Subcutaneous abdominal adipose tissue (tissue), 5 donors: ENCODE results near the gene CHST9.

Experiments used
- H3K27ac ChIP-seq: one replicate; pipeline ENCODE4 v1.7.0; 2013; ENCODE audit warnings: low read depth, mild to moderate bottlenecking, inconsistent platforms, low read length, moderate library complexity
- H3K27me3 ChIP-seq, 5 donors: one replicate each; pipeline ENCODE4 v1.7.0; 2013; ENCODE audit warnings: low read length in 5 of 5, inconsistent platforms in 1 of 5; ENCODE audit not compliant: control insufficient read depth in 5 of 5, insufficient read depth in 4 of 5
- H3K36me3 ChIP-seq, 5 donors: one replicate each; pipeline ENCODE4 v1.7.0; 2013; ENCODE audit warnings: low read length in 5 of 5; ENCODE audit not compliant: control insufficient read depth in 5 of 5, insufficient read depth in 5 of 5
- H3K4me1 ChIP-seq, 5 donors: one replicate each; pipeline ENCODE4 v1.7.0; 2013; ENCODE audit warnings: low read length in 5 of 5, mild to moderate bottlenecking in 3 of 5, moderate library complexity in 1 of 5; ENCODE audit not compliant: control insufficient read depth in 5 of 5, insufficient read depth in 5 of 5
- H3K4me3 ChIP-seq, 5 donors: one replicate each; pipeline ENCODE4 v1.7.0; 2013; ENCODE audit warnings: low read length in 5 of 5, low read depth in 1 of 5
- H3K9ac ChIP-seq, 5 donors: one replicate each; pipeline ENCODE4 v1.7.0; 2013; ENCODE audit warnings: low read length in 5 of 5, mild to moderate bottlenecking in 4 of 5, moderate library complexity in 3 of 5
- H3K9me3 ChIP-seq, 5 donors: one replicate each; pipeline ENCODE4 v1.7.0; 2013; ENCODE audit warnings: low read length in 5 of 5; ENCODE audit not compliant: control insufficient read depth in 5 of 5
- donor health status: healthy.
- donor health status: healthy.
- donor health status: healthy.
- donor health status: healthy.
- donor health status: healthy.

Gene CHST9

GRCh38 chr18:27022477-27022876 lies 162.6 kb downstream of the CHST9 start:
- H3K27me3 ChIP-seq, result no peaks in the 10 kb centered on the region
- H3K4me3 ChIP-seq, result no peak overlapping the region
- H3K36me3 ChIP-seq, result no peaks in the 10 kb centered on the region
- no peak overlapping the region for H3K27ac ChIP-seq
- no peaks in the 10 kb centered on the region for H3K9me3 ChIP-seq
- H3K4me1 ChIP-seq, result no peaks in the 10 kb centered on the region
- no peak overlapping the region for H3K9ac ChIP-seq

- no peaks in the 10 kb centered on the region for H3K27me3 ChIP-seq
- no peak overlapping the region for H3K4me3 ChIP-seq
- H3K9me3 ChIP-seq, result no peaks in the 10 kb centered on the region
These were observed 167.1 kb downstream of the CHST9 start for GRCh38 chr18:27017901-27018500.

GRCh38 chr18:27014841-27015240 lies 170.3 kb downstream of the CHST9 start:
- Histone ChIP-seq H3K9ac (no peak overlapping the region), H3K4me3 (no peak overlapping the region), H3K36me3 (no peaks in the 10 kb centered on the region), H3K27me3 (no peaks in the 10 kb centered on the region), H3K9me3 (no peaks in the 10 kb centered on the region), H3K27ac (no peak overlapping the region), H3K4me1 (no peaks in the 10 kb centered on the region)

More at GRCh38 chr18:27017901-27018500, 167.1 kb downstream of the CHST9 start:
- Histone ChIP-seq H3K27ac (no peak overlapping the region), H3K4me1 (no peaks in the 10 kb centered on the region), H3K36me3 (no peaks in the 10 kb centered on the region), H3K9ac (no peak overlapping the region)

- Histone ChIP-seq H3K4me3 (no peak overlapping the region), H3K27me3 (peaks cover 0 to 2% (median 0%) of the 10 kb centered on the region in 5 donors), H3K36me3 (no peaks in the 10 kb centered on the region), H3K27ac (no peak overlapping the region), H3K9me3 (no peaks in the 10 kb centered on the region), H3K9ac (no peak overlapping the region), H3K4me1 (no peaks in the 10 kb centered on the region)
These were observed 174.3 kb downstream of the CHST9 start for GRCh38 chr18:27010784-27011183.

DNA sequence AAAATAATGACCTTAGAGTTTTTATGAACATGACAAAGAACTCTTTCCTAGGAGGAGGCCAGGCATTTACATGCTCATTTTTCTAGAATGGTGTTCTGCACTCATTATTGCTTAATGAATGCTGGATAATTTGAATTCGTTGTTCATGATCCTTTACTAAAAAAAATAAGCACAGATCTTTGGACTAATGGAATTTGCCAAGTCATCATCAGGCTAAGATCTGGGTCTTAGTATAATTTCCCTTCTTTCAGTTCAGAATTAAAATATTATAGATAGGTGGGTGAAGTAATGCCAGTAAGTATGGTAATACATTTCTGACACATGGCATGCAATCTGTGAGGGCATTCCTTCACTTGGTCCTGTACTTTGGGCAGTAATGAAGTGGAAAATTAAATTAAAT lies 175.8 kb downstream of the CHST9 start:
- no peaks in the 10 kb centered on the region for H3K36me3 ChIP-seq
- no peak overlapping the region for H3K9ac ChIP-seq
- H3K27ac ChIP-seq, result no peak overlapping the region
- H3K4me3 ChIP-seq, result no peak overlapping the region
- H3K9me3 ChIP-seq, result no peaks in the 10 kb centered on the region
- peaks cover 0 to 2% (median 0%) of the 10 kb centered on the region in 5 donors for H3K4me1 ChIP-seq
- H3K27me3 ChIP-seq, result peaks cover 0 to 2% (median 0%) of the 10 kb centered on the region in 5 donors

GRCh38 chr18:27008575-27008974 lies 176.5 kb downstream of the CHST9 start:
- peaks cover 0 to 2% (median 0%) of the 10 kb centered on the region in 5 donors for H3K27me3 ChIP-seq
- no peak overlapping the region for H3K27ac ChIP-seq
- H3K4me3 ChIP-seq, result no peak overlapping the region
- no peaks in the 10 kb centered on the region for H3K36me3 ChIP-seq
- no peak overlapping the region for H3K9ac ChIP-seq
- no peaks in the 10 kb centered on the region for H3K9me3 ChIP-seq
- peaks cover 0 to 5% (median 0%) of the 10 kb centered on the region in 5 donors for H3K4me1 ChIP-seq

DNA sequence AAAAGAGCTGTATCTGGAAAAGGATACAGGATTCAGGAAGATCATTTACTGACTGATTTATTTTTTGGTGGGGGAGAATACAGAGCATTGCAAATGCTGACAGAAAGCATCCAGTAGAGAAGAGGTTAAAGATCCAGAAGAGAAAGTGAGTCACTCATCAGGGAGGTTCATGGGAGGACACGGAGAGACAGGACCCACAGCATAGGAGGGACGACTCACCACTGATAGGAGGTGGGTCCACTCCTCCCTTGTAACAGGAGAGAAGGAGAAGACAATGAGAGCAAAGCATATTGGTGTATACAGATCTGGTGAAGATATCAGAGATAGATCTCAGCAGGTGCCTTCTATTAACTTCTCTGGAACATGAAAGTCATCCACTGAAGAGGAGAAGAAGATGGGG lies 177.2 kb downstream of the CHST9 start:
- Histone ChIP-seq H3K36me3 (no peaks in the 10 kb centered on the region), H3K27ac (no peak overlapping the region), H3K9ac (no peak overlapping the region), H3K4me1 (peaks cover 0 to 5% (median 0%) of the 10 kb centered on the region in 5 donors), H3K27me3 (peaks cover 0 to 2% (median 0%) of the 10 kb centered on the region in 5 donors), H3K4me3 (no peak overlapping the region), H3K9me3 (no peaks in the 10 kb centered on the region)

- Histone ChIP-seq H3K9ac (no peak overlapping the region), H3K9me3 (no peaks in the 10 kb centered on the region), H3K36me3 (no peaks in the 10 kb centered on the region), H3K27ac (no peak overlapping the region), H3K27me3 (peaks cover 0 to 2% (median 0%) of the 10 kb centered on the region in 5 donors), H3K4me1 (peaks cover 0 to 5% (median 0%) of the 10 kb centered on the region in 5 donors), H3K4me3 (no peak overlapping the region)
These were observed 179.5 kb downstream of the CHST9 start for GRCh38 chr18:27005589-27005988.

DNA sequence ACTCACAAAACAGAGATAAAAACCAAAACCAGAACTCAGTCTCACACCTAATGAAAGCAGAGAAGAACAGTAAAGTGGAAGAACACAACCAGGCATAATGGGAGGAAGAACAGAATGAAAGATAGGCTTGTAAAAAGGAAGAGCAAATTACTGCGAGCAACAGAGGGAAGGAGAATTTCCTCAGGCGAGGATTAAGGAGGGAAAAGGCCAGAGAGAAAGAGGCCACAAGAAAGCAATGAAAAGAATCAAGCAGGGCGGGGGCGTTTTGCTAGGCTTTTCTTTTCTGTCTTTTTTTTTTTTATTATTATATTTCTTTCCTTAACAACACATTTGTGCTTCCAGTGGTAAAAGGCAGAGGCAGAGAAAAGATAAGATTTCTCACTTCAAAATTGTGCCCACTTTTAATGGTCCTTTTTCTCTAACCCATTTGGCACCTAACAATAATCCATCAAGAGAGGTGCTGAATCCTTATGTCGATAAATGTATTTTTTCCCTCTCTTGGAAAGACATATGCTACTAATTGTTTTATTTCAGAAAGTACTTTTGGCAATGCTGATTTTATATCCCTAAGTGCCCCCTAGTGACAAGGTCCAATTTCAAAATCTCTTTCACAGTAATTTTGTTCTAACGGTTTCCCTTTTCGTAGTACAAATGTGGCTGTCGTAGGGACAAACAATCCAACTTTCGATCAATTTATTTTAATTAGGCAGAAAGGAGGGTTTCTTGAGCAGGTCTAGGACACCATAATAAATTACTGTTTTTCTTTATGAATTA lies 180.9 kb downstream of the CHST9 start:
- H3K4me1 ChIP-seq, result peaks cover 0 to 5% (median 0%) of the 10 kb centered on the region in 5 donors
- H3K36me3 ChIP-seq, result no peaks in the 10 kb centered on the region
- H3K9me3 ChIP-seq, result no peaks in the 10 kb centered on the region
- no peak overlapping the region for H3K9ac ChIP-seq
- H3K27me3 ChIP-seq, result peaks cover 0 to 2% (median 0%) of the 10 kb centered on the region in 5 donors
- no peak overlapping the region for H3K4me3 ChIP-seq
- H3K27ac ChIP-seq, result no peak overlapping the region

GRCh38 chr18:26999797-27000196 lies 185.3 kb downstream of the CHST9 start:
- Histone ChIP-seq H3K27ac (no peak overlapping the region), H3K9me3 (no peaks in the 10 kb centered on the region), H3K4me3 (no peak overlapping the region), H3K4me1 (peaks cover 0 to 5% (median 0%) of the 10 kb centered on the region in 5 donors), H3K36me3 (no peaks in the 10 kb centered on the region), H3K27me3 (no peaks in the 10 kb centered on the region), H3K9ac (no peak overlapping the region)
